GM21717 (cell line): ENCODE measurements around the gene SRSF4.

Source experiments
- ATAC-seq: cut with Tn5 transposase; IDR thresholded peaks from one replicate; pipeline ENCODE4 v1.9.1; 2021; ENCODE audit warnings: mild to moderate bottlenecking, moderate library complexity; ENCODE audit not compliant: unreplicated experiment

Gene SRSF4

DNA sequence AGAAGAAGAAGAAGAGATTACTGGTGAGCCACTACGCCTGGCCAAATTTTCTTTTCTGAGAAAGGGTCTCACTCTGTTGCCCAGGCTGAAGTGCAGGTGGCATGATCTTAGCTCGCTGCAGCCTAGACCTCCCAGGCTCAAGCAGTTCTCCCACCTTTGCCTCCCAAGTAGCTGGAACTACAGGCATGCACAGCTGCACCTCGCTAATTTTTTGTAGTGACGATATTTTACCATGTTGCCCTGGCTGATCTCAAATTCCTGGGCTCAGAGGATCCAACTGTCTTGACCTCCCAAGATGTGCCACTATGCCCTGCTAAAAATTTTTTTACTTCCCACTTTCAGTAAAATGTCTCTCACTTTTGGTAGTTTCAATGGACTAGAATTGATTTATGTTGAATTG lies 82.4 kb downstream of the SRSF4 start:
- ATAC-seq = no peak
